Inflammatory macrophage (primary cell): Measurements from ENCODE around the gene BRAP.
"Not testable (repeated sequence)": the region's sequence is repeated elsewhere in the genome, so short reads cannot be mapped to it uniquely, and the experiment has no call there.

Experiments used
- DNase-seq, 2 donors: peaks; one replicate each; pipeline ENCODE4 v3.0.0-alpha.2; 2020 to 2022

Gene BRAP

DNA sequence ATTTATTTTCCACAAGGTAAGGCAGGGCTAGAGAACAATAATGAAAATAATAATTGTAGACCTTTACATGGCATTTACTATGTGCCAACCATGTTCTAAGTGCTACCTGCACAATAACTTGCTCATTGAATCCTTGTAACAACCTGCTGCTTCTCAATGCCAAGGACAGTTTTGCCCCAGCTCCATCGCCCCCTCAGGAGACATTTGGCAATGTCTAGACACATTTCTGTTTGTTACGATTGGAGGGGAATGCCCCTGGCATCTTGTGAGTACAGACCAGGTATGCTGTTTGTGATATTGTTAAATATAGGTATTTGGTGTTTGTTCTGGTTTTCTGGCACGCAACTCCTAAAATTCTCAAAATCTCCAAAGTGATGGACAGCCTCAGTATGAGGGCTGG, 78.5 kb downstream of the BRAP start:
- DNase-seq: no peak

GRCh38 chr12:111606767-111607230, 79.0 kb downstream of the BRAP start:
- no peak for DNase-seq

GRCh38 chr12:111605911-111606766, 79.6 kb downstream of the BRAP start:
- DNase-seq: no peak

- DNase-seq: not testable (repeated sequence)
Measured at GRCh38 chr12:111602857-111603256, 82.9 kb downstream of the BRAP start.

DNA sequence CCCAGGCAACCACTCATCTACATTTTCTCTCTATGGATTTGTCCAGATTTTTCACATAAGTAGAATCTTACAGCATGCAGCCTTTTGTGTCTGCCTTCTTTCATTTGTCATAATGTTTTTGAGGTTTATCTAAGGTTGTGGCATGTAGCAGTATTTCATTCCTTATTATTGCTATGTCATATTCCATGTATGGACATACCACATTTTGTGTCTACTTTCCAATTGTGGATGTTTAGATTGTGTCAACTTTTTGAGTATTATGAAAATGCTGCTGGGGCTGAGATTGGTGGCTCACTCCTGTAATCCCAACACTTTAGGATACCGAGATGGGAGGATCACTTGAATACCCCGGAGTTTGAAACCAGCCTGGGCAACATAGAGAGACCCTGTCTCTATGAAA, 83.4 kb downstream of the BRAP start:
- no peak for DNase-seq

DNA sequence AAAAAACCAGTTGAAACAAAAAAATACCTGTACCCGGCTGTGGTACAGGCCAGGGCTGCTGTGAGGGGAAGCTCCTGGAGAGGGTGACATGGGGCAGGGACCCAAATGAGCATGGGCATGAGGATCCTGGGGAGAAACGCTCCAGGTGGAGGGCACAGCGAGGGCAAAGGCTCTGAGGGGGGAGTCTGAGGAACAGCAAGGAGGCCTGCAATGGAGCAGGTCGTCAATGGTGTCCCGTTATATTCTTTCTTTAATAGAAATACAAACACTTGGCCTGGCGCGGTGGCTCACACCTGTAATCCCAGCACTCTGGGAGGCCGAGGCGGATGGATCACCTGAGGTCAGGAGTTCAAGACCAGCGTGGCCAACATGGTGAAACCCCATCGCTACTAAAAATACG, 84.8 kb downstream of the BRAP start:
- not testable (repeated sequence) for DNase-seq

DNA sequence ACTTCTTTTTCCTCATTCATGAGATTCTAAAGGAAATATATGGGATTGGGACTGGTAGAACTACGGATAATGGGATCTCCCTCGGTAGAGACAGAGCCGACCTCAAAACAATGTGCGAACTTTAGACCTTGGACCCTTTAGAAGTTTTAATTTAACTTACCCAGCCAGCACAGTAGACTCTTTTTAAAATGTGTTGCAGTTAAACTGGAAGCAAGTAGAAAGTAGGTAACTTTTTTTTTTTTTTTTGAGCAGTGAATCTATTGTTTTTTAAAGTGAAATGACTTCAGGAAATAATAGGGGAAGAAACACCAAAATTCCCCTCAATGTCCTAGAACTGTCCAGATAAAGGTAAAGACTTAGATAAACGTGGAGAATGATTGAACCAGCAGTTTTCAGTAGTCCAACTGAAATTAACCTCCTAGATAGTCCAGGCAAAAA, 85.5 kb downstream of the BRAP start:
- no peak for DNase-seq

DNA sequence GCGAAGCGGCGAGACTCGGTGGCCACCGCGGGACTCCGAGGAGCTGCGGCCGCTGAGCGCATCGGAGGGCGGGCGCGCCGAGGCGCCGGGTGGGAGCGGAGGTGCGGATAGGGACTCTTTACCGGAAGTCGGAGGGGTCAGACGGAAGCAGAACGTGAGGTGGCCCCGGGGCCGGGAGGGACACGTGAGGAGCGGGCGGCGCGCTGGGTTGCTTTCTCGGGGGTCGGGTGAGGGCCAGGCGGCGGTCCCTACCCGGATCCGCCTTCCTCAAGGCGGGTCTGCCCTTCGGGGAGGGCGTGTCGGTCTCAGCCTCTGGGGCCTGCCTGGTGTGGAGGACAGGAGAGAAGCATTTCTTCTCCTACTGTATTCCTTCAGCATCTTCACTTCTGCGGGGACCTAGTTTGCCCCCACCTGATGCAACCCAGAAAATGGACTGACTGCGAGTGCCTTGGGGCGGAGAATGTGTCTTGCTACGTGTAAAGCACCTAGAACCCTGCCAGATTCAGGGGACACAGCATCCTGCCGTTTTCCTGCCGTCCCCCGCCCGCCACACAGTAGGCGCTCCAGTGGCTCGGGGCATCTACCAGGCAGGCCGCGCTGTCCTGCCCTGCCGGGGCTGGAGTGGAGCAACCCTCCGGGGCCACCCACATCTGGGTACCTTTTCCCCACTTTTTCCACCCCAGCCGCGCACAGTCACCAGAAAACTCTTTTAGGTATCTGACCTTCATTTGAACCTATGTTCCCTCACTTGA, 86.1 kb downstream of the BRAP start:
- peak; percentile 76 to 78 for DNase-seq

GRCh38 chr12:111598637-111599452, 86.9 kb downstream of the BRAP start, which contains the start of gene ATXN2:
Gene ATXN2 (minus strand): TSS chr12:111599315. CDS start chr12:111599034, 281 bp downstream.
- DNase-seq: peak; percentile 23 to 55

- peak; percentile 39 to 58 for DNase-seq
Measured at GRCh38 chr12:111597831-111598636, 87.7 kb downstream of the BRAP start.

DNA sequence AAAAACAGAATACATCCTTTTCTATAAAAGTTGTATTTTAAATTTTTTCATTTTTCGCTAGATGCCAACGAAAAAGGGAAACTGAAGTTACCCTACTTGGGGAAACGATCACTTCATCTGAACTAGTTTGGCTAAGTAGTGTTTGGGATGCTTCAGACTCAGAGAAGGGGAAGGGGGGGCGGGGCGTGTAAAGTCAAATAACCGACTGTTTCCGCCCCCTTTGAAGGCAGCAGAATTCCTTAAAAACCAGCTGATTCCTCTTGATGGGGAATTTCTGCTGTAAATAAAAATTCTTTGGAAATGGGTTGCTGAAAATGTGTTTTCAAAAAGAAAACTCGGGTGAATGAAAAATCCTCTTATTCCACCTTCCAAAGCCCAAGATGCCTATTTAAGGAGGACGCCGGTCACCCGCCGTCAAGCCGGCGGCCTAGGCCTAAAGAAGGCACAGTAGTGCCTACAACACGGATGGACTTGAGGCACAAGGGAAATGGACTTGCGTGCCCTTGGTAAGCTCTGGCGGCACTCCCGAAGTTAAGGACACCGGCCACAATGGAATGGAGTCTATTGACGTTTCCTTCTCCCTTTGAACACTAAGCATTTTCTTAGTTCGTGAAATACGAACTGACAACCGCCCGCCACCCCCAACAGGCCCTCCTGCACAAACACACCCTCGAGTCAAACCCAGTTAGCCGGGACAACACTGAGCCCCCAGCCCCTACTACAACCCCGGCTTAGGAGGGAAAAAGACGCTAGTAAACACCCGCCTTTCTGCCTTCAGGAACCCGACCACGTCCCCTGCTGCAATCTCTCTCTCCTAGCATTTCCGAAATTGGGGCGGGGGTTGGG, 88.5 kb downstream of the BRAP start:
- peak; percentile 42 to 61 for DNase-seq

- not testable (repeated sequence) for DNase-seq
Measured at GRCh38 chr12:111595341-111595835, 90.4 kb downstream of the BRAP start.
